CD4-positive, alpha-beta T cell treated with Interleukin-15 for 4 hours (primary cell): Measurements from ENCODE around the gene TBX4.
A peak's percentile ranks its signal among the peaks of the same experiment; 100 is the strongest.

Source experiments
- DNase-seq: peaks from one replicate; pipeline ENCODE4 v3.0.0-alpha.2; 2020; ENCODE audit warnings: low spot score

TBX4 gene

DNA sequence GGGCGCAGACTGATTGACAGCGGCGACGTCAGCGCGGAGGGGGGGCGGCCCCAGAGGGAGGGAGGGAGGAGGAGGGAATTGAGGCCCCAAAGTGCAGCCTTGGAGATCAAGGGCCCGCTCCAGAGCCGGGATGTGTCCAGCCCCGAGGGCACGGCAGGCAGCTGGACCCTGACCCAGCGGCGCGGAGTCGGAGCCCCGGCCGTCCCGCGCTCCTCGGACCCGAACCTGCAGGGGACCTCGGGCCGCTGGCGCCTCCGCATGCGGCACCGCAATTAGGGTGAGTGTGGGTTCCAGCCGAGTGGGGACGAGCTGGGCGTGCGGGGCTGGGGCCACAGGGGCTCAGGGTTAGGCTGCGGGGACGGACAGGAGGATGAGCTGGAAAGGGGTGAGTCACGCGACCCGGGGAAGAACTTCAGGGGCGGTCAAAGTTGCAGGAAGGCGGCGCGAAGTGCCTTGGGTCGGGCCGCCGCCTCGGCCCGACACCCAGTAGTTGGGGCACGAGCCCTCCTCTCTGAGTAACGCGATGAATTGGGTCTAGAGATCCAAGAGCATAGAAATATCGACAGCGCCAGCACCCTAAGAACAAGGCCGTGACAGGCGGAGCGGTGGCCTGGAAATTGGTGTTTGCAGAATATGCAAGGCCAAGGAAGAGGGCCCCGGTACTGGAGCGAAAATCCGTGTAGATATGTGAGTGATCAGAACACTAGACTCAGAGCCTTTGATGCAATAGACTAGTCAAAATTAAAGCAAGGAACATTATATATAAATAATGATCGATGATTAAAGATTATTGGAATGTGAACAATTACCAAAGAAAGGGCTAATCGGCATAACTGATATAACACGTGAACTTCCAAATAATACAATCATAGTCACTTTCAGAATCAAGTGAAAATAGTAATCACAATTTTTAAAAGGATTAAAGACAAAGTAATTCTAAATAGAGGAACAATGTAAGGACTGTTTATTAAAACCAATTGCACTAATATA, at the start of gene TBX4:
TBX4 (plus strand) TSS at position 122 of the 990 bp plus-strand sequence. CDS start 4,069 bp downstream, outside the sequence.
- no peak for DNase-seq

DNA sequence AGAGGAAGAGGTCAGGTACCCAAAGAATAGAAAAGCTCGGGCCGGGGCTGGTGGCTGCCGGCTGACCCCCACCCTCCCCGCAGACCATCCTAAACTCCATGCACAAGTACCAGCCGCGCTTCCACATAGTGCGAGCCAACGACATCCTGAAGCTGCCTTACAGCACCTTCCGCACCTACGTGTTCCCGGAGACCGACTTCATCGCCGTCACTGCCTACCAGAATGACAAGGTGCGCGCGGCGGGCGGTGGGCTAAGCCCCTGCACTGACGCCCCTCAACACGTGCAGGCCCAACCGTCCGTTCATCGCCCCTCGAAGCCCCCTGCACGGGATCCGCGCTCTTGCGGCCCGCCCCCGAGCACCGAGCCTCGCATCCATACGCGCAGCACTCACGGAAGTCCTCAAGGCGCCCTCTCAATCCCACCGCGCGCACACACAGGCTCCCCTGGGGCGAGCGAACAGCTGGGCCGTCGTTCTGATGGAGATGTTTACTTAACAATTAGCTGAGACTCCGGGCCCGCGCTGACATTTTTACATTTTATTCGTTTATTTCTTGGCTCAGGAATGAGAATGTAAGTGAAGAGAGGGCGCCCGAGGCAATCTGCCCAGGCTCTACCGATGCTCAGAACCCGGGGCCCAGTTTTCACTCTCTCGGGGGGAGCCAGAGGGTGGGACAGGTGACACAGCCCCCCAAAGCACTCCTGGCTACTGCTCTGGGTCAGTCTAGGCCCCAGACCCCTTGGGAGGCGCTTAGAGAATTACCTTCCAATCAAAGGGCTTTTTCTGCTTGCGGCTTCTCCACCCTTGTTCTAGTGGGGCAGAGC, 49.0 kb upstream of the TBX4 start:
- DNase-seq = no peak

- DNase-seq = no peak
Observed at GRCh38 chr17:61403801-61404662, 48.2 kb upstream of the TBX4 start.

DNA sequence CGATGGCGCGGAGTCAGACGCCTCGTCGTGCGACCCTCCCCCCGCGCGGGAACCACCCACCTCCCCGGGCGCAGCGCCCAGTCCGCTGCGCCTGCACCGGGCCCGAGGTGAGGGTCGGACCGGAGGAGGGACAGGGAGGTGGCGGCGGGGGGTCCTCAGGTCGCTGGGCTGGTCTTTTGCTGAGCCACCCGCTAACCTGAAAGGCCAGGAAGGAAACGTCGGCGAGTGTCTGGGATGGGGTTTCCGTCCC, 47.6 kb upstream of the TBX4 start:
- no peak for DNase-seq

- DNase-seq = no peak
Observed at GRCh38 chr17:61404913-61405685, 47.1 kb upstream of the TBX4 start.

- no peak for DNase-seq
Observed at GRCh38 chr17:61405686-61406536, 46.3 kb upstream of the TBX4 start.

DNA sequence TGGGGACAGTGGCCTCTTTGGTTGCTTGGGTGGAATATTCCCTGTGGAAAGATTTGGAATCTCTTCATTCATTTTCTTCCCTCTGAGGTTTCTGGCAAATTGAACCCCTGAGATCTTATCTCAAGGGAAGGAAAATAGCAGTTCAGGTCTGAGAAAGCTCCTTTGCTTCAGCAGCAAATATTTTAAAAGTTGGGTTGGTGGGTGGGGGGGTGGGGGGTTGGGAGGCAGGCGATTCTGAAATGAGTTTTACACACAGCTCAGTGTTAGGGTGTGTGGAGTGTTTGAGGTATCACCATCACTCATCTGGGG, 45.7 kb upstream of the TBX4 start:
- DNase-seq = no peak

- no peak for DNase-seq
Observed at GRCh38 chr17:61406971-61407911, 45.0 kb upstream of the TBX4 start.

DNA sequence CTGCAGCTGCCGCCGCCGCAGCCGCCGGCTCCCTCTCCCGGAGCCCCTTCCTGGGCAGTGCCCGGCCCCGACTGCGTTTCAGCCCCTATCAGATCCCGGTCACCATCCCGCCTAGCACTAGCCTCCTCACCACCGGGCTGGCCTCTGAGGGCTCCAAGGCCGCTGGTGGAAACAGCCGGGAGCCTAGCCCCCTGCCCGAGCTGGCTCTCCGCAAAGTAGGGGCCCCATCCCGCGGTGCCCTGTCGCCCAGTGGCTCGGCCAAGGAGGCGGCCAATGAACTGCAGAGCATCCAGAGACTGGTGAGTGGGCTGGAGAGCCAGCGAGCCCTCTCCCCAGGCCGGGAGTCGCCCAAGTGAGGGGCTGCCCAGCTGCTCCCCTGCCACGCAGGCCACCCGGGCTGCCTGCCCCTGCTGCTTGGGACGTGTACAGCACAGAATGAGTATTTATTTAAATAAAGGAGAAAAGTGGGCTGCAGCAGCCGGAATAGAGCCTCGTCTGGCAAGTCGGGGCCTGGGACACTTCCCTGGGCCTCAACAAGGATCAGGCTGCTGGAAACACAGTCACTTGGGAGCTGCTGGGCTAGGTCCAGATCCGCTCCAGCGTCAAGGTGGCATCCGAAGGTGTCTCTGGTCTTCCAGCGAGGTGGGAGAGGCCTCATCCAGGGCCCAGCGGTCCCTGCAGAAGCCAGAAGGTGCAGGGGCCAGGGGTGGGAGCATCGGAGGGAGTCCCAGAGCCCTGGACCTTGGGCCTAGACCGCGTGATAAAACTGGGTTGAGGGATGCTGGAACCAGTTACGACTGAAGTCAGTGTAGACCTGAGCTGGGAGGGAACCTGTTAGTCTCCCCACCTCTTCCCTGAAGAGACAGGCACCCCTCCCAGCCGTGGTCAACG, 43.8 kb upstream of the TBX4 start:
- no peak for DNase-seq

DNA sequence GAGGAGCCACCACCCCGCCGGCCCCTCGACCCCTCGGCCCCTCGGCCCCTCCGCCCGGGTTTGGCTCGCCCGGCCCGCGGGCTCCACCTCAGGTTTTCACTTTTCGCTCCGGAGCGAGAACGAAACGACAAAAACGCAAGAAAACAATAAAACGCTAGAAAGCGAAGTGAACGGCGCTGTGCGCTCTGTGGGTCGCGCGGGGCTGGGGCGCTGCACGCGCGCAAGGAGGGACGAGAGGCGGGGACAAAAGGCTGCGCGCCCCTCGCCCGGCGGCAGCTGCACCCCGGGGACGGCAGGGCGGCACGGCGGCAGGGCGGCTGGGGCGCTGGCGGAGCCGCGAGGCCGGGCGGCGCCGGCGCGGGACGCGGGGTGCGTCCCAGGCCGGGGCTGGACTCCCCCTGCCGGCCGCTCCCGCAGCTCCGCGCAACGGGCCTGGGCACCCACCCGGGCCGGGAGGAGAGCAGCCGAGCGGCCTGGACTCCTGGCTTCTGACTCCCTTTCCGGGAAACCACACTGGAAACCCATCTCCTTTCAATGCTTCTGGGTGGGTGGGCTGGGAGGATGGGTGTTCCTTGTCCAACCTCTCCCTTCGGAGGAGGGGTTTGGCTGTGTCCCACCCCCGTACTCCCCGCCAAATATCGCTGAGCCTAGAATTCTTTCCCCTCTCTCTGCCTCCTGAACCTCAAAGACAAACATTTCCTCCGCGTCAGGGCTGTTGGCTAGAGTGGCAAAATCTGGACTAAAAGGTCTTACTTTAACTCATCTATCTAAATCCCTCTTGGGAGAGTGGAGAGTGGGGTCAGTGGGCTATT, 42.7 kb upstream of the TBX4 start:
- peak; percentile 13 for DNase-seq

- peak; percentile 73 for DNase-seq
Observed at GRCh38 chr17:61410141-61411010, 41.8 kb upstream of the TBX4 start.

DNA sequence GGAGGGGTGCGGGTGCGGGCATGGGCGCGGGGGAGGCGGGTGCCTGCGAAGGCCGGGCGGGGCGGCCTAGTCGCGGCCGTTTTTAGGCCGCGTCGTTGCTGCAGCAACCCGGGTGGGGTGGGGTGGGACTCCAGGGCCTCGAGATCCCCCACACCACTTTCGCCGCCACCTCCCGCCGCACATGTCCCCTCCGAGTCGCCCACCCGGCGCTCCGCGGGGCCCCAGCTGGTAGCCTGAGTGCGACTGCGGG, 41.3 kb upstream of the TBX4 start:
- no peak for DNase-seq

GRCh38 chr17:61411261-61412142, 40.7 kb upstream of the TBX4 start:
- DNase-seq = no peak

DNA sequence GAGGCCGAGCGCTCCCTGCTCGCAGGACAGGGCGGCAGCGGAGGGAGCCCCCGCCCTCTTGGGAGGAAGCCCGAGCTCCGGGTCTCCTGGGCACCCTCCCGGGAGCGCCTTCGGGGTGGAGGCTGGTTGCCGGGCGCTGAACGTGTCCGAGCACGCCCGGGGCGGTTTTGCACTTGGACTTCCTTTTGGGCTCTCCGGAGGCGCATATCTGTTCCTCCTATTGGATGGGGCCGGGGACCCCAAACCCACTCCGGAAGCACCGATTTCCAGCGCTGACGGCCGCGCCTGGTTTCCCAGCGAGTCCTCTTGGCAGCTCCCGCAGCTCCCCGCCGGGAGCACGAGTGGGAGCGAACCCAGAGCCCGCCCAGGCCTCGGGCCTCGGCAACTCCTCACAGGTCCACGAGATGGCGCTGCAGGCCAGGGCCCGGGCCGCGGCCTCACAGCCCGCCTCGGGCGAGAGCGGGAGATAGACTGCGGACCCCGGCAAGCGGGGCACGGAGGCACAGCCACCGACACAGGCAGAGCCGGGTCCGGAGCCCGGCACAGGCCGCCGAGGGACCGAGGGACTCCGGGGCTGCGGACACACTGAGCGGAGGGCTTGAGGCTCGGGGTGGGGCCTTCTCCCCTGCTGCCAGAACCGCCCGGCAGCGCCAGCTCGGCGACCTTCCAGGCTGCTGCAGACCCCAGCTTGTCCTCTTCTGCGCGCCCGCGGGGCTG, 39.9 kb upstream of the TBX4 start:
- DNase-seq = peak; percentile 77
